Prostate gland (tissue), 2 donors: ENCODE measurements around the gene RAB9B.
"Not testable (repeated sequence)": the region's sequence is repeated elsewhere in the genome, so short reads cannot be mapped to it uniquely, and the experiment has no call there.

Experiments used
- CTCF ChIP-seq, 4 experiments: fragments of 200-600 bp in 2 of 4; fragments of 450-650 bp in 2 of 4; sonication (generic) in 2 of 4; IDR thresholded peaks; 1 replicate in 3 of 4; 2 replicates in 1 of 4; pipeline ENCODE4 v1.5.1; 2016 to 2019; ENCODE audit warnings: antibody characterized with exemption in 4 of 4, mild to moderate bottlenecking in 2 of 4, moderate library complexity in 2 of 4
- POLR2A ChIP-seq: fragments of 450-650 bp; IDR thresholded peaks from one replicate; pipeline ENCODE4 v1.6.1; 2016; ENCODE audit warnings: antibody characterized with exemption, mild to moderate bottlenecking

DNA sequence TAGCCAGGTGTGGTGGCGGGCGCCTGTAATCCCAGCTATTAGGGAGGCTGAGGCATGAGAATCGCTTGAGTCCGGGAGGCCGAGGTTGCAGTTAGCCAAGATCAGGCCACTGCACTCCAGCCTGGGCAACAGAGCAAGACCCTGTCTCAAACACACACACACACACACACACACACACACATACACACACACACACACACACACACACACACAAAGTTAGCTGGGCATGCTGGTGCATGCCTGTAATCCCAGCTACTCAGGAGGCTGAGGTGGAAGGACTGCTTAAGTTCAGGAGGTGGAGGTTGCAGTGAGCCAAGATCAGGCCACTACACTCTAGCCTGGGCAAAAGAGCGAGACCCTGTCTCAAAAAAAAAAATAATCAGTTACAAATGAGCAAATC lies 11.3 kb downstream of the RAB9B start:
- not testable (repeated sequence) for TF ChIP-seq CTCF (IDR thresholded peaks at IDR 0.05); POLR2A
